HG03571 (cell line): ENCODE measurements around the gene COBLL1.
"Not testable (repeated sequence)": the region's sequence is repeated elsewhere in the genome, so short reads cannot be mapped to it uniquely, and the experiment has no call there.

Experiments
- ATAC-seq: cut with Tn5 transposase; IDR thresholded peaks from one replicate; pipeline ENCODE4 v1.9.1; 2021; ENCODE audit not compliant: unreplicated experiment

Gene COBLL1

GRCh38 chr2:164719996-164720941 is 121.4 kb downstream of the COBLL1 start:
- ATAC-seq, result no peak

GRCh38 chr2:164717000-164717803 is 124.4 kb downstream of the COBLL1 start:
- ATAC-seq, result no peak

DNA sequence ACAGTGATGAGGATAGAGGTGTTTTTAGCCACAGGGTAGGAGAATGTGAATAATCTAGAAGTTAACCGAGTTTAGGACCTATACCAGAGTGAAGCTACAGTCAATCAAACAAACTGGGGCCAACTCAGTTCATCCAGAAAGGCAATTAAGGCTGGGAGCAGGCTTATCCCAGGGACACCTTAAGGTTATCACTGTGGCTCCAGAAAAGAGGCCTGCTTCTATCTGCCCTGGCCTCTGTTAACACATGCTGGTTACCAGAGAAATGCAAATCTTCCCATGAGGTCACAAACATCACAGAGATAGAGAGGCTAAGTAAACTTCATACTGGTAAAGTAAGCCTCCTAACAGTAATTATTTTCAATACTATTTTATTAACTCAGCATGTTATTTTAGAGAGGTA is 127.2 kb downstream of the COBLL1 start:
- no peak for ATAC-seq

DNA sequence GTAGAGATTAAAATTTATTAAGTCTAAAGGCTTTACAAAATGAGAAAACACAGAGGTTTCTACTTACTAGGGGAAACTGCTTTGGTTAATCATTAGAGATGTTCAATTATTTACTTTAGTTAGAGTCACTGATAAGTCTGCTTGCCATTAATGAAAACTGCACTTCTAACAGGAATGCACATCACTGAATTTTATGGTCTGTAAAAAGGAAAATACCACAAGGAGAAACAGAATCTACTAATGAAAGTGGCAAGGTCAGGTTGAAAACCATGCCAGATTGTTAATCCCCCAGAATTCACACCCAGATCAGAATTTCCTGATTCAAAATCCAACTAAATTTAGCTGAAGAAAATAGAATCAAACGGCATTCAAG is 129.9 kb downstream of the COBLL1 start:
- peak; percentile 79 for ATAC-seq

GRCh38 chr2:164710837-164711765 is 130.5 kb downstream of the COBLL1 start:
- peak; percentile 58 for ATAC-seq

DNA sequence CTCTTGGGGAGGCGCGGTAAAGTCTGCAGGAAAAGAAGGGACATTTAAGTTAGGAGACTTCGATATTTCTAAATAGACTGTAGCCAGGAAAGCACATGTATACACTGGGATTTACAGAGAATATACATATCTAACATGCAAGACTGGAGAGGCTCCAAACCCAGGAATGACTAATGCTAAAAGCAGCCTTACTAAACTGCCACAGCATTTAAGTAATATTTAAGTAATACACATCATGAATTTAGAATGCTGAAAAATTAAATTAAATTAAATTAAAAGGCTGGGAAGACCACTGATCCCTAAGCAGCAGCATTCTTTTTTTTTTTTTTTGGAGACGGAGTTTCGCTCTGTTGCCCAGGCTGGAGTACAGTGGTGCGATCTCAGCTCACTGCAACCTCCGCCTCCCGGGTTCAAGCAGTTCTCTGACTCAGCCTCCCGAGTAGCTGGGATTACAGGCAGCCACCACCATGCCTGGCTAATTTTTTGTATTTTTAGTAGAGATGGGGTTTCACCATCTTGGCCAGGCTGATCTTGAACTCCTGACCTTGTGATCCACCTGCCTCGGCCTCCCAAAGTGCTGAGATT is 131.3 kb downstream of the COBLL1 start:
- ATAC-seq, result not testable (repeated sequence)

- no peak for ATAC-seq
Measured at GRCh38 chr2:164706522-164706921, 135.1 kb downstream of the COBLL1 start.

DNA sequence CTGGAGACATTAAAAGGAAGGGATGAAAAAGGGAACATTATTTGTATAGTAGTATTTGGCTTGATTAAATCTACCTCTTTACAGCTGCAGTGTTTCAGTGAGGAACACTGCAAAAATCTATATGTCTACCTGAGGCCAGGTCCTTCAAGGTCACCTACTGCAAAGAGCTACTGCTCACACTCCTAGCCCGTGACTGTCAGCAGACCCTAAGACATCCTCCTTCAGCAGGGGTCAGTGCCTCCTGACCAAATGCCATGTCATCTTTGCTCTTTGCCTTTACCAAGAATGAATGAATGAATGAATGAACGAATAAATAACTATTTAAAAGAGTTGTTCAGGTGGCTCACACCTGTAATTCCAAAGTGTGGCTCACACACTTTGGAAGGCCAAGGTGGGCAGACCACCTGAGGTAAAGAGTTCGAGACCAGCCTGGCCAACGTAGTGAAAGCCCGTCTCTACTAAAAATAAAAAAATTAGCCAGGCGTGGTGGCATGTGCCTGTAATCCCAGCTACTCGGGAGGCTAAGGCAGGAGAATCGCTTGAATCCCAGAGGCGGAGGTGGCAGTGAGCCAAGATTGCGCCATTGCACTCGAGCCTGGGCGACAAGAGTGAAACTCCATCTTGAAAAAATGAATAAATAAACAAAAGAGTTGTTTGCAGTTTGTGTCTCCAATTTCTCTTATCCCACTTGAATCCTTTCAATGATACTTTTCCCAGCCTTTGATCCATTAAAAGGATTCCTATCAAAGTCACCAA is 136.0 kb downstream of the COBLL1 start:
- ATAC-seq, result no peak

GRCh38 chr2:164703915-164704706 is 137.5 kb downstream of the COBLL1 start:
- no peak for ATAC-seq

GRCh38 chr2:164701565-164701964 is 140.1 kb downstream of the COBLL1 start:
- no peak for ATAC-seq

GRCh38 chr2:164700390-164700789 is 141.2 kb downstream of the COBLL1 start:
- no peak for ATAC-seq

DNA sequence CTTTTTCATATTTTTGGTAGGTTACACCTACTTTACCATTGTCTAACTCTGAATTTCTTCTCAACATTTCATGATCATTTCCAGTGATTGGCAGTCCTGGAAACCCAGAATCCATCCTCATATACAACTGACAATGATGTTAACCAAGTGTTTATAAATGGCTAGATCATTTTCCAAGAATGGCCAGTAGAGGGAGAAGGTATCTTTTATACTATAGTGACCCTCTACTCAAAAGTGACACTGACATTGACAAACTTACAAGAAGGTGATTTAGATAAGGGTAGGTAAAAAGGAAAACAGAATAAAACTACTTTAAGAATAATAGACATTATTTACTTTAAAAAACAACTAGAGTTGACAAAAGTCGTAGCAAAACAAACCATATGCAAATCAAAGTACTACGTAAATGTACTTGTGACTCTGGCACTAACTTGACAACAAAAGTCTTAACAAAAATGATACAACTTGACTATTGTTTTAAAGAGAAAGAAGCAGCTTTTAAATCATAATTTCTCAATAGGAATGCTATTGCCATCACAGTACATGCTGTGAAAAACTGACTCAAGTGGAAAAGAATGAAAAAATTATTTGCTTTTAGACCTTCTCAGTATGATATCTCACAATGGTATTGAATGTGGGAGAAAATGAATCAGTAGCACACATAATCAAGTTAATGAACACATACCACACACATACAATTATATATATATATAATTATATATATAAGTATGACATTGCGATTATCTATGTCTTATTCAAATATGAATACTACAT is 143.7 kb downstream of the COBLL1 start:
- ATAC-seq, result no peak

DNA sequence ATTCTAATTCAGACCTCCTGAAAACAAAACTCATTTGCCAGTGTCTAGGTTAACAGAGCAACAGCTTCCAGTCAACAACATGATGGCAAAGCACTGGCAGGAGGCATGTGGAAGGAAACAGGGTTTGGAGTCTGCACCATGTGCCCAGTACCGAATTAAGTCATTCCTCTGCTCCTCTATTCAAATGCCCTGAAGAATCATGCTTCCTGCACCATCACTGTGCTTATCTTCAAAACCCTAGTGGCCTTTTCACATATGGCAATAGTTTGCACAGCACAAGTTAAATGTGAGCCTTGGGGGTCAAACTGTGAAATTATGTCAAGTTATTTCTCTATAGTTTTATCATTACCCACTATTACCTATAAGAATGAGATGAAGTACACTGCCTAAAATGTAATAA is 145.0 kb downstream of the COBLL1 start:
- no peak for ATAC-seq

GRCh38 chr2:164694275-164694695 is 147.3 kb downstream of the COBLL1 start:
- ATAC-seq, result no peak

- ATAC-seq, result no peak
Measured at GRCh38 chr2:164693834-164694233, 147.8 kb downstream of the COBLL1 start.

GRCh38 chr2:164693390-164693789 is 148.2 kb downstream of the COBLL1 start:
- ATAC-seq, result no peak

GRCh38 chr2:164692958-164693357 is 148.7 kb downstream of the COBLL1 start:
- no peak for ATAC-seq

- ATAC-seq, result no peak
Measured at GRCh38 chr2:164692114-164692513, 149.5 kb downstream of the COBLL1 start.
